ENCODE data around the gene TRIM40. TPM values are rescaled to one million over a fixed set of nuclear protein-coding genes. Genes with fewer than 3 reads are reported as not detected.

The TRIM40 gene
- polyA plus RNA-seq, 1 experiment: not detected

DNA sequence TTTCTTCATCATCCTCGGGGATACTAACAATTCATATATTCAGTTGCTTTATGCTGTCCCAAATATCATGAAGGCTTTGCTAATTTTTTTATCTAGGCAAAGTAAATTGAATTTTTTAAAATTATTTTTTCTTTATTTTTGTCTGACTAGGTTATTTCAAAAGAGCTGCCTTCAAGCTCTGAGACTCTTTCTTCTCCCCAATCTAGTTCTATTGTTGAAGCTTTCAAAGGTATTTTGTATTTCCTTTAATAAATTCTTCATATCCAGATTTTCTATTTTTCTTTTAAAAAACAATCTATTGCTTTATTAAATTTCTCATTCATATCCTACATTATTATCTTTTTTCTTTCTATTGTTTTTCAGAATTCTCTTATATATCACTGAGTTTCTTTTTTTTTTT, 44.2 kb downstream of the TRIM40 start:
- ChIA-PET POLR2A (no interaction called here), CTCF (interaction anchor here (1.2 kb wide), 1 partner anchor 9 kb away, joined by 5 read pairs; no protein-coding TSS in a partner anchor)
- DNase-seq (ENCODE audit: low read depth): no peak
- Histone ChIP-seq H3K36me3 (ENCODE audit: control insufficient read depth, insufficient read depth, low read length) (peaks cover 3% of the 10 kb centered on the region), H3K4me3 (ENCODE audit: low read depth, low read length) (no peak overlapping the region), H3K27me3 (ENCODE audit: control insufficient read depth, insufficient read depth, low read length) (peaks cover 4% of the 10 kb centered on the region)
- TF ChIP-seq, protein P1, sequence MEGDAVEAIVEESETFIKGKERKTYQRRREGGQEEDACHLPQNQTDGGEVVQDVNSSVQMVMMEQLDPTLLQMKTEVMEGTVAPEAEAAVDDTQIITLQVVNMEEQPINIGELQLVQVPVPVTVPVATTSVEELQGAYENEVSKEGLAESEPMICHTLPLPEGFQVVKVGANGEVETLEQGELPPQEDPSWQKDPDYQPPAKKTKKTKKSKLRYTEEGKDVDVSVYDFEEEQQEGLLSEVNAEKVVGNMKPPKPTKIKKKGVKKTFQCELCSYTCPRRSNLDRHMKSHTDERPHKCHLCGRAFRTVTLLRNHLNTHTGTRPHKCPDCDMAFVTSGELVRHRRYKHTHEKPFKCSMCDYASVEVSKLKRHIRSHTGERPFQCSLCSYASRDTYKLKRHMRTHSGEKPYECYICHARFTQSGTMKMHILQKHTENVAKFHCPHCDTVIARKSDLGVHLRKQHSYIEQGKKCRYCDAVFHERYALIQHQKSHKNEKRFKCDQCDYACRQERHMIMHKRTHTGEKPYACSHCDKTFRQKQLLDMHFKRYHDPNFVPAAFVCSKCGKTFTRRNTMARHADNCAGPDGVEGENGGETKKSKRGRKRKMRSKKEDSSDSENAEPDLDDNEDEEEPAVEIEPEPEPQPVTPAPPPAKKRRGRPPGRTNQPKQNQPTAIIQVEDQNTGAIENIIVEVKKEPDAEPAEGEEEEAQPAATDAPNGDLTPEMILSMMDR (IDR thresholded peaks at IDR 0.05; ENCODE audit: insufficient read depth, low read depth, low read length): no peak

DNA sequence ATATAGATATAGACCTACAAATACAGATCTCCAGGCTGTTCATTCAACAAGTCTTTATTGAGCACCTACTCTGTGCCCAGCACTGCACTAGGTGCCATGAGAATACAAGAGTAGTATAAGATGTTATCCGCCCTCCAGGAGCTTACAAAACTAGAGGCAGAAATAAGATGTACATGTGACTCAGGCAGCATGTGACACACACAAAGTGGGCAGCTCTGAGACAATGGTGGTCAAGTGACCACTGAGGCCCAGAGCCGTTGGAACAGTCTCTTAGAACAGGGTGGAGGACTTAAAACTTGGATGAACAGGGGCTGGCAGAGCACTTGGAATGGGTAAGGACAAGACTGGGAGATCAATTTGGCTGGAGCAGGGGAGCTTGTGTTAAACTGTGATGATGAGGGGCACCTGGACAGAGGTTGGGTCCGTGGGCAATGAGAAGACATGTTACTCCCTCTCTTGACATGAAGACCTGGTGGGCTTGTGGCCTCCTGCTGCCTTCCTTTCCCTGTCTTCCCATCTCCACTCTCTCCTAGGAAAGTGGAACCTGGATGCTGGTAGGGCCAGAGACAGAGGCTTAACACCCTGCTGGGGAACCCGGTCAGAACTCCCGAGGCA, 48.6 kb downstream of the TRIM40 start:
- H3K36me3 ChIP-seq (ENCODE audit: control insufficient read depth, insufficient read depth, low read length): peaks cover 13% of the 10 kb centered on the region
- ChIA-PET CTCF (interaction anchor here (0.6 to 1.4 kb wide), 2 partner anchors 14 to 85 kb away, joined by 3 read pairs; no protein-coding TSS in a partner anchor), POLR2A (no interaction called here)
- H3K27me3 ChIP-seq (ENCODE audit: control insufficient read depth, insufficient read depth, low read length): no peaks in the 10 kb centered on the region
- no peak for DNase-seq (ENCODE audit: low read depth)
- TF ChIP-seq, protein P1 (IDR thresholded peaks at IDR 0.05; ENCODE audit: insufficient read depth, low read depth, low read length): no peak
- H3K4me3 ChIP-seq (ENCODE audit: low read depth, low read length): no peak overlapping the region

DNA sequence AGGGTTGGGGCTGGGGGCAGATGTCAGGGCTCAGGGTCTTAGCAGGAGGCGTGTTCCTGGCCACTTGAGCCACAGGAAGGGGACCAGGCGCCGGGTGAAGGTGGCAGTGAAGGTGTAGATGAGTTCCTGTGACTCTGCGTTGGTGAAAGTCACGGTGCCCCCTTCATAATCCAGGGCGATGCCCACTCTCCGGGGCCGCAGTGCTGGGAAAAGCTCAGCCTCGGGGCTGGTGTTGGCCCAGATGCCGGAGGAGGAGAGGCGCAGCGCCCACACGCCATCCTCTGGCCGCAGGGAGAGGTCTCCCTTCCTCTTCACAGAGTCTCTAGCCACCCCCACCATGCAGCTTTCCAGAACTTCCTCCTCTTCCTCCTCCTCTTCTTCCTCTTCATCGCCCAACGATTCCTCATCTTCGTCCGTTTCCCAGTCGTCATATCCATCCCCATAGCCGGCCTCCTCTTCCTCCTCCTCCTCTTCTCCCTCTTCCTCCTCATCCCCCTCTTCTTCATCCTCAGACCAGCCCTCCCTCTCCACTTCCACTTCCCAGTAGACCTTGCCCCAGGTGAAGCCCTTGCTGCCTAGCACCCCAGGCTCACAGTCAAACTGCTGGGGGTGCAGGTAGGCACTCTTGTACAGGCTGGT, 50.0 kb downstream of the TRIM40 start:
- ChIA-PET POLR2A (no interaction called here), CTCF (interaction anchor here (1.6 kb wide), 1 partner anchor 83 kb away, joined by 6 read pairs; no protein-coding TSS in a partner anchor)
- no peak overlapping the region for H3K4me3 ChIP-seq (ENCODE audit: low read depth, low read length)
- H3K27me3 ChIP-seq (ENCODE audit: control insufficient read depth, insufficient read depth, low read length): no peaks in the 10 kb centered on the region
- TF ChIP-seq, protein P1 (IDR thresholded peaks at IDR 0.05; ENCODE audit: insufficient read depth, low read depth, low read length): no peak
- H3K36me3 ChIP-seq (ENCODE audit: control insufficient read depth, insufficient read depth, low read length): peaks cover 18% of the 10 kb centered on the region
- DNase-seq (ENCODE audit: low read depth): no peak

DNA sequence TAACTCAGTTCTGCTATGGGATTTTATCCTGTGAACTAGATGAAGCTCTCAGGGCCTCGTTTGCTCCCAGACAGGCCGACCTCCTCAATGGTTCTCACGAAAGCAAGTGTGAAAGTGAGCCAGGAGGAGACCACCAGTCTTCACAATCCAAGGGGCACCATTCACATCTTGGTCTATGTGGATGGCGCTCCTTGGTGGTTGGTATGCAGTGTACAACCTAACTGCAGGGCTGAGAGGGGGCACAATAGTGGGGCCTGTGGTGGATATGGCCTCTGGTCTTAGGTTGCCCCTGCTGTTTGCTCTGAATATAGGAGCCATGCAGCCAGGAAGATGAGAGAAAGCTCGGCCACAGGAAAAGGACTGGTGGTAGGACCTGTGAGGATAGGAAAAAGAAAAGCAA, 52.6 kb downstream of the TRIM40 start:
- TF ChIP-seq, protein P1 (IDR thresholded peaks at IDR 0.05; ENCODE audit: insufficient read depth, low read depth, low read length): no peak
- Histone ChIP-seq H3K27me3 (ENCODE audit: control insufficient read depth, insufficient read depth, low read length) (no peaks in the 10 kb centered on the region), H3K4me3 (ENCODE audit: low read depth, low read length) (no peak overlapping the region), H3K36me3 (ENCODE audit: control insufficient read depth, insufficient read depth, low read length) (peaks cover 24% of the 10 kb centered on the region)
- no peak for DNase-seq (ENCODE audit: low read depth)
- ChIA-PET CTCF (no interaction called here), POLR2A (no interaction called here)

DNA sequence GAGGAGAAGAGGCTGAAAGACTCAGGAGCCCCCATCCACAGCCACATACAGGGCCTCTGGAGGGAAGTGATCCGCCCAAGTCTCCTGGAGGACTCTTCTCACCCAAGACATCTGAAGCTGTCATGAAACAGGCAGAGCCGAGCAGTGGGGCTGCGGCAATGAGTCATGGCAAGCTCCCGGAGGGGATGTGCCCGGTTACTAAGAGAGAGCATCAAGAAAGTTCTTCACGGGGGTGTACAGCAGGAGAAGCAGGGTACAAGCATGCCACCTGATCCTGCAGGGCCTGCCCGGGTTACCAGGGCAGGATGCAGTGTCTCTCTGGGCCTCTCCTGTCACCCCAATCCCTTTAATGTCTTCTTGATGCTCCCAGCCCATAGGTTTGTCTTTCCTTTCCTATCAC, 56.1 kb downstream of the TRIM40 start:
- TF ChIP-seq, protein P1 (IDR thresholded peaks at IDR 0.05; ENCODE audit: insufficient read depth, low read depth, low read length): no peak
- H3K36me3 ChIP-seq (ENCODE audit: control insufficient read depth, insufficient read depth, low read length): peaks cover 22% of the 10 kb centered on the region
- no peak overlapping the region for H3K4me3 ChIP-seq (ENCODE audit: low read depth, low read length)
- DNase-seq (ENCODE audit: low read depth): no peak
- CTCF ChIA-PET: no interaction called here
- POLR2A ChIA-PET: no interaction called here
- H3K27me3 ChIP-seq (ENCODE audit: control insufficient read depth, insufficient read depth, low read length): no peaks in the 10 kb centered on the region

Data from BJ (cell line).